ENCODE measurements around the gene MARK3.

GRCh38 chr14:103518422-103519042 lies 133.3 kb downstream of the MARK3 start:
- peak; percentile 97 for TF ChIP-seq CTCF (conservative IDR thresholded peaks at IDR 0.05)
- TF ChIP-seq ZFX (IDR thresholded peaks at IDR 0.05), result no peak
